HCEC 1CT (cell line): ENCODE data around the gene S1PR3.

Experiments used
- DNase-seq: peaks from one replicate; pipeline ENCODE4 v3.0.0-alpha.2; 2017

S1PR3 gene

GRCh38 chr9:88993871-88994460, 2.7 kb downstream of the S1PR3 start:
- DNase-seq = no peak

GRCh38 chr9:88994469-88995199, 3.4 kb downstream of the S1PR3 start:
- peak; percentile 66 for DNase-seq

GRCh38 chr9:88995200-88995577, 3.9 kb downstream of the S1PR3 start:
- DNase-seq = peak; percentile 23

- no peak for DNase-seq
Observed at GRCh38 chr9:88995627-88996026, 4.4 kb downstream of the S1PR3 start.

- DNase-seq = no peak
Observed at GRCh38 chr9:88996046-88996920, 5.0 kb downstream of the S1PR3 start.

- no peak for DNase-seq
Observed at GRCh38 chr9:88996921-88997235, 5.6 kb downstream of the S1PR3 start.

GRCh38 chr9:88997646-88998045, 6.4 kb downstream of the S1PR3 start:
- DNase-seq = no peak

- no peak for DNase-seq
Observed at GRCh38 chr9:88998503-88998902, 7.2 kb downstream of the S1PR3 start.

- DNase-seq = no peak
Observed at GRCh38 chr9:88998911-88999310, 7.6 kb downstream of the S1PR3 start.

GRCh38 chr9:89000371-89000781, 9.1 kb downstream of the S1PR3 start:
- no peak for DNase-seq

- DNase-seq = peak; percentile 75
Observed at GRCh38 chr9:89000973-89001916, 10.0 kb downstream of the S1PR3 start.

GRCh38 chr9:89001917-89002540, 10.8 kb downstream of the S1PR3 start:
- no peak for DNase-seq

- DNase-seq = no peak
Observed at GRCh38 chr9:89002987-89003386, 11.7 kb downstream of the S1PR3 start.

GRCh38 chr9:89005323-89005722, 14.1 kb downstream of the S1PR3 start:
- no peak for DNase-seq

- DNase-seq = no peak
Observed at GRCh38 chr9:89006267-89006666, 15.0 kb downstream of the S1PR3 start.

- no peak for DNase-seq
Observed at GRCh38 chr9:89006996-89007967, 16.0 kb downstream of the S1PR3 start.

GRCh38 chr9:89008055-89008743, 16.9 kb downstream of the S1PR3 start:
- no peak for DNase-seq

GRCh38 chr9:89008744-89009545, 17.7 kb downstream of the S1PR3 start:
- DNase-seq = no peak

- no peak for DNase-seq
Observed at GRCh38 chr9:89009546-89009840, 18.2 kb downstream of the S1PR3 start.

- DNase-seq = no peak
Observed at GRCh38 chr9:89010056-89010455, 18.8 kb downstream of the S1PR3 start.
